Transverse colon (tissue), 4 donors: ENCODE results near the gene TMEM181.

Experiments used
- EP300 ChIP-seq: sonication (generic); formaldehyde crosslinking; IDR thresholded peaks from one replicate; pipeline ENCODE4 v1.6.1; 2017; ENCODE audit warnings: antibody characterized with exemption, low read depth
- POLR2A ChIP-seq: fragments of 450-650 bp; IDR thresholded peaks from one replicate; pipeline ENCODE4 v1.6.1; 2016; ENCODE audit warnings: antibody characterized with exemption, mild to moderate bottlenecking, moderate library complexity
- POLR2AphosphoS5 ChIP-seq, 3 donors: sonication (generic); formaldehyde crosslinking; IDR thresholded peaks; one replicate each; pipeline ENCODE4 v1.6.1; 2016; ENCODE audit warnings: antibody characterized with exemption in 3 of 3
- TF ChIP-seq, protein P1 (sequence below), 5 experiments: fragments of 200-600 bp in 3 of 5; fragments of 450-650 bp in 2 of 5; sonication (generic) in 3 of 5; IDR thresholded peaks; 1 replicate in 2 of 5; 2 replicates in 3 of 5; pipeline ENCODE4 v1.5.1; 2016 to 2017; ENCODE audit warnings: antibody characterized with exemption in 5 of 5, inconsistent platforms in 3 of 5, mild to moderate bottlenecking in 2 of 5, moderate library complexity in 1 of 5

DNA sequence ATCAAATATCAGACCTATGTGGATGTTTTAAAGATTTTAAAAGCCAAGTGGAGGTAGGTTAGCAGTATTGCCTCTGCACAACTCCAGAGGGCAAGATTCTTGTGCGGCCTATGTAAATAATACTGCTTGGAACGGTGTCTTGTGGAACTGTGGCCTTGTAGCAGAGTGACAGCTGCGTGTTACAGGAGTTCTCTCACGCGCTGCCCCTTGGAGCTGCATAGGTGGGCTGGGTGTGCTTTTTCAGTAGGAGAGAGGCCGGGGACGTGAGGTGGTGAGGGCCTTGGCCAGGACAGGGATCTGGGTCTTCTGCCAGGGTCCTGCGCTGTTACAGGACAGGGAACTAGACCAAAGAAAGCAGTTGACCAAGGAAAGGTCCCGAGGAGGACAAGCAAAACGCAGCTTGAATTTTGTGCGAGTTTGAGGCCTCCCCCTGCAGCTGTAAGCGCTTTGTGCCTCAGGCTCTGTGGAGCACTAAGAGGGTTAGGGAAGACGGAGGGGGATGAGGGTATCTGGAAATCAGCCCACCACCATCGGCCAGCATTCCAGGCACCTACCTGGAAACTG is 1.5 kb downstream of the TMEM181 start:
- TF ChIP-seq, protein P1, sequence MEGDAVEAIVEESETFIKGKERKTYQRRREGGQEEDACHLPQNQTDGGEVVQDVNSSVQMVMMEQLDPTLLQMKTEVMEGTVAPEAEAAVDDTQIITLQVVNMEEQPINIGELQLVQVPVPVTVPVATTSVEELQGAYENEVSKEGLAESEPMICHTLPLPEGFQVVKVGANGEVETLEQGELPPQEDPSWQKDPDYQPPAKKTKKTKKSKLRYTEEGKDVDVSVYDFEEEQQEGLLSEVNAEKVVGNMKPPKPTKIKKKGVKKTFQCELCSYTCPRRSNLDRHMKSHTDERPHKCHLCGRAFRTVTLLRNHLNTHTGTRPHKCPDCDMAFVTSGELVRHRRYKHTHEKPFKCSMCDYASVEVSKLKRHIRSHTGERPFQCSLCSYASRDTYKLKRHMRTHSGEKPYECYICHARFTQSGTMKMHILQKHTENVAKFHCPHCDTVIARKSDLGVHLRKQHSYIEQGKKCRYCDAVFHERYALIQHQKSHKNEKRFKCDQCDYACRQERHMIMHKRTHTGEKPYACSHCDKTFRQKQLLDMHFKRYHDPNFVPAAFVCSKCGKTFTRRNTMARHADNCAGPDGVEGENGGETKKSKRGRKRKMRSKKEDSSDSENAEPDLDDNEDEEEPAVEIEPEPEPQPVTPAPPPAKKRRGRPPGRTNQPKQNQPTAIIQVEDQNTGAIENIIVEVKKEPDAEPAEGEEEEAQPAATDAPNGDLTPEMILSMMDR (IDR thresholded peaks at IDR 0.05), result no peak
- no peak for TF ChIP-seq POLR2A
- TF ChIP-seq POLR2AphosphoS5 (IDR thresholded peaks at IDR 0.05), result no peak
- no peak for TF ChIP-seq EP300
